T-helper 2 cell treated with Interferon-gamma antibody and Interleukin-4, amounts not matched to agents 100 ng/mL and 5 ng/mL, for 36 hours (primary cell): ENCODE data around the gene HES3. TPM values are rescaled to one million over a fixed set of nuclear protein-coding genes. Genes with fewer than 3 reads are reported as not detected.
"Not testable (repeated sequence)": the region's sequence is repeated elsewhere in the genome, so short reads cannot be mapped to it uniquely, and the experiment has no call there.

Experiments used
- intact Hi-C: fragments of 100-400 bp; cut with micrococcal nuclease; formaldehyde crosslinking; loops from one replicate; pipeline ENCODE4 v1.15.1; 2023
- total RNA-seq: library from RNA; stranded (reverse); gene quantifications from 2 replicates; pipeline ENCODE4 v1.2.3, GENCODE V29; 2022

Gene HES3
- total RNA-seq, 1 donor from 2014 or later: not detected

DNA sequence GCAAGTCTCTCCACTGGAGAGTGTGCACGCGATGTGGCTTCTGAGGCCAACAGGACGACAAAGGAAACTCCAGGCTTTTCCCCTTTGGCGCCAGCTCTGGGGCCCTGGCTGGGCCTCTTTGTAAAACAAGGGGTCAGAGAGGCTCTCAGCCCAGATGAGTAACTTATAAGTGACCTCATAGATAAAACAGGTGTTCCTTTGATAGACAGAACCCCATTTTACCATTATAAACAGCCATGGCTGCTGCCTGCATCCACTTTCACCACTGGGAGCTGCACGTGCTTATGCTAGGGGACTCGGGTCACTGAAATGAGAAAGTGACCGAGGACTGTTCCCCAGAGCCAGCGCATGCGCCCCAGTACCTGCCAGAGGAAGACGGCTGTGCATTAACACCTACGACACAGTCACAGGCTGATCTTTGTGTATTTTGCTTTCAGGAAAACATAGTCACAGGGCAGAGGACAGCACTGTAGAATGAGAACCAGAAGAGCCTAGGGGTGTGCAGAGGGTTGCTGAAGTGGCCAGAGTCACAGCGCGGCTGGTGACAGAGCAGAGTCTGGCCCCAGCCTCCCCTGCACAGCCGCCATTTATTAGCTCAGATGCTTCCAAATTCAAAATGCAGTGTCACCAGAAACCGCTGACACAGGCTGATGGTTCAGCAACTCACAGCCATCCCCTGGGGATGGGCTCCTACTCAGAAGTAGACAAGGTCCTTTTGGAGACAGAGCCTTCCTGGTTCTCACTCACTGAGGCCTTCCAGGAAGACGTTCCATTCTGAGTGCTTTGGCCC is 25.4 kb upstream of the HES3 start:
- intact Hi-C loops: no loop called here

DNA sequence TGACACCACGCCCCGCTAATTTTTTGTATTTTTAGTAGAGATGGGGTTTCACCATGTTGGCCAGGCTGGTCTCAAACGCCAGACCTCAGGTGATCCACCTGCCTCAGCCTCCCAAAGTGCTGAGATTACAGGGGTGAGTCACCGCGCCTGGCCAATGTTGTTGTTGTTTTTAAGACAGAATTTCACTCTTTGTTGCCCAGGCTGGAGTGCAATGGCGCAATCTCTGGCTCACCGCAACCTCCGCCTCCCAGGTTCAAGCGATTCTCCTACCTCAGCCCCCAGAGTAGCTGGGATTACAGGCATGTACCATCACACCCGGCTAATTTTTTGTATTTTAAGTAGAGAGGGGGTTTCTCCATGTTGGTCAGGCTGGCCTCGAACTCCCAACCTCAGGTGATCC is 24.3 kb upstream of the HES3 start:
- intact Hi-C loops: not testable (repeated sequence)

DNA sequence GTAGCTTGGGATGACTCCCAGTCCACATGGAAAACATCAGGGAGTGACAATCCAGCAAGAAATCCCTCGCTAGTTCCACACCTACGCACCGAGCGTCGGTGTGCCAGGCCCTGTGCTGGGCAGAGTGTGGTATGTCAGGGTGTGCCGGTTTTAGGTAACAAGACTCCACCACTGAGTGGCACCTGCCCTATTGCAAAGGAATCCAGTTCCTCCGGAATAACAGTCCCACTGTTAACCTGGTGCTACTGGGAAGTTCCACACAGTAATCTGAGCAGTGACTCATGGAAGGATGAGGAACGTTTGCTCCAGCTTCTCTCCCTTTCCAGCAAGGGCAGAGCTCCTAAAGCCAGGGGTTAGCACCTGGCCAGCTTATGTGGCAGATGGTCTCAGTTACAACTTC is 23.7 kb upstream of the HES3 start:
- intact Hi-C loops: no loop called here

DNA sequence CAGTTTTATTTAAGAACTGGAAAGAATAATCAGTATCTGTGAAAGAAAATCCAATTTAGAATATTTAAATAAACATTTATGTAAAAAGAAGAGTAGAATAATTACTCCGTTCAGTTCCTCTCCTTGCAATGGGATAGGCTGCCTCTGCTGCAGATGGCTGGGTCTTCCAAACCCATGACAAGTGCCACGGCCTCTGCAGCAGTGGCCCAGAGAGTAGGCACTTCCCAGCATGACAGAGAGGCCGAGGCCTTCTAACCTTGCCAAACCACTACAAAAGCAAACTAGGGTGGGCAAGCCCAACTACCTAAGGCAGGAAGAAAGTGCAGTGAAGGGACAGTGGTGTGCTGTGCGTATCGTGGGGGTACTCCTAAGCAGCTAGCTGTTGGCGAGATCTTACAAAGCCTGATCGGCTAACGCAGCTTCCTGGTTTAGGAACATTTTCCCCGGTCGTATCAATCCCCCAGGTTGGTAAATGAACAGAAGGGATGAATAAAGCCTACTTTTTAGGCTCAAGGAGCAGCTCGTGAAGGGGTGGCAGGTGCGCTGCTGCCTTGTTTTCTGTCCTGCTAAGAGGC is 22.7 kb upstream of the HES3 start:
- intact Hi-C loops: no loop called here

DNA sequence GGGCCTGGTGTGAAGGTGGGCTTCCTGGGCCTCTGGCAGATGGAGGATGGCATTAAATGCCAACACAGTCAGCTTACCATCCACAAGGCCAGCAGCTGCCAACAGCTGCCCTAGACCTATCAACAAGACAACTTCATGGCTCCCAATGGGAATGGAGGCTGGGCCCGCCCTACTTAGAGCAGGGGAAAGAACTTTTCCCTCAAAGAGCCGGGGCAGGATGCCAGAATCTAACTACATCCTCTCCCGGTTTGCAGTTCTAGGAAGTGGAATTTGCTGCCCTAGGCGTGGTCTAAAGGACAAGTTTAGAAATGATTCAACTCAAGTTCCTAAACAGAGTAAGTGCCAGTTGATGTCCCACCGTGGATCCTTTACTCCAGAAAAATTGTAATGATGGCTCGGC is 21.3 kb upstream of the HES3 start:
- intact Hi-C loops: no loop called here

DNA sequence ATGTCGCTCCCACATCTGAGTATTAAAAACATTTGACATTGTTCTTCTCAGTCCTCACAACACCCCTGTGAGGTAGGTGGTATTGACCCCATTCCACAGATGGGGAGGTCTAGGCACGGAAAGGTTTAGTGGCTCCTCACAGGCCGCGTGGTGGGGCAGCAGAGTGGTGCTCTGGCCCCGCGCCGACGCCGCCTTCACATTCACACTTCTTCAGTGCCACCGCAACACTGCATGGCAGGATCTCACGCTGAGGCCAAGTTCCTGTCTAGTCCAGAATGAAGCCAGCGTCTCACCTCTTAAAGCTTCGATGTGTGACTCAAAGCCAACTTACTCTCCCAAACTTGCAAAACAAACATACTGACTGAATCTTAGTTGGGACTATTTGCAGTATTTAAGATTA is 20.4 kb upstream of the HES3 start:
- intact Hi-C loops: no loop called here

DNA sequence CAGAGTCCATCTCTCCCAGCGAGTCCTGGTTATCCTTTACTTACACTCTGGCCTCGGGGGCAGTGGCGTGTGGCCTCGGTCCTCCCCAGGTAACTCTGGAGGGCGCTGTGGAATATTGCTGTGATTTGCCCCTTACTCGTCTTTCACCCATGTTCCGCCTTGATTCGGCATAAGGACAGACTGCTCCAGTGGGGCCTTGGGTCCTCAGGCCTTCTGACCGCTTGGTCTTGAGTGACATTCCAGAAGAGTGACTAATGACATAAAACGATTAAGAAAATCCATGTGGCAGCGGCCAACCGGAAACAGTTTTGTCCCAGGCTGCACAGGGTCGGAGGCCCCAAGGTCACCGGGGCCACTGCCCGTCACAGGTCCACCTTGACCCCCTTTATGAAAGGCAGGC is 19.3 kb upstream of the HES3 start:
- intact Hi-C loops: no loop called here

DNA sequence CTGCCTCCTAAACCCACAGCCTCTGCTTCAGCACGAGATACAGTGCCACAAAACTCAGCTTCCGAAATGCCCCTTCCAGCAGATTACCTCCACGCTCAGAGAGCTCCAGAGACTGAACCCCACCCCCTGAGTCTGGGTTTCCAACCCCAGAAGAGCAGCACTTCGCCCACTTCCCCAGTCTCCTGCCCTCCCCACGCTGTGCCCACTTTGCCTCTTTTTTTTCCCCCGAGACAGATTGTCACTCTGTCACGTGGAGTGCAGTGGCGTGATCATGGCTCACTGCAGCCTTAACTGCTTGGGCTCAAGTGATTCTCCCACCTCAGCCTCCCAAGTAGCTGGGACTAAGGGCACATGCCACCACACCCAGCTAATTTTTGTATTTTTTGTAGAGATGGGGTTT is 18.3 kb upstream of the HES3 start:
- intact Hi-C loops: no loop called here

DNA sequence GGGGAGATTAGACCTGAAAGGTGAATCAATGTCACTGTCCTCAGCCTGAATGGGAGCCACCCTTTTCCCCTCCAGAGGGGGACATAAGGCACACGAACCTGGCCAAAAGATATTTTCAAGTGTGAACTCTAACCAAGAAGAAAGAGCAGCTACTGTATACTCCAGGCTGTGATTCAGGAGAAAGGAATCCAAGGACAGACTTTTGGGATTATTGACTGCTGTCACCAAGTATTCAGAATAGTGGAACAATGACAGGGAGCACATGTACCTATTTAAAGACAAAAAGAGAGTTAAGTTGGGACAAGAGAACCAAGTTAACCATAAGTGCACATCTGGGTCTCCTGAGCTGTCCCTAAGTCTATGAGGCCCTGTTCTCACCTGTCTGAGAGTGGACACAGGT is 10.6 kb upstream of the HES3 start:
- intact Hi-C loops: no loop called here

DNA sequence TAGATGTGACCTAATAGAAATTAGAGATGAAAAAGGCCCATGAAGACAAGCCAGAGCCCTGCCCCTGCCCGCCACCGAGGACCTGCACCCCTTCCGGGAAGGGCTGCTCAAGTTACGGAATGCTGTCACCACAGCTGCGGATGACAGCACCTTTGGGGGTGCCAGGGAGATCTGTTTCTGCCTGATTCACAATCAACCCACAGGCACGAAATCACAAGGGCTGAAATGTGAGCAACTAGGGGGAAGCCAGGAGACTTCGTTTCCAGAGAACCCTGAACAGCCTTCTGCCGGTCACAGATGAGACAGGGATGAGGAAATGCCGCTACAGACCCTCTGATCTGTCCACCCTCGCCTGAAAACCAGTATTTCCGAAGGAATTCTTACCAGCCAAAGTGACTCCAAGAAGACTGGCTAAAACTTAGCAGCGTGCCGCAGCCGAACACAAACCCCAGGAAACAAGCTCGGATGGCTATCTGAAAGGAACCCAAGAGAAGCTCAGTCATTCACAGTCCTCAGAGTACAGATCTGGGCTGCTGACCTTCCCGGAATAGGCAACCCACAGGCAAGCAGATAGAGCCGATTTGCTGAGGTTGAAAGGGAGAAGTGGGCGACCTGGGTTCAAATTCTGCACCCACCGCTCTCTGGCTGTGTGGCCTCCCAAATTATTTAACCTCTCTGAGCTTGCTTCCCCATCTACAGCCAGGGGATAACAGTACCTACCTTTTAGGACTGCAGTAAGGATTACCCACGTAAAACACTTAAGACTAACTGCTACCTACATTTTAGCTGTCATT is 9.3 kb upstream of the HES3 start:
- intact Hi-C loops: loop anchor here (1.0 kb wide), 2 partner anchors 28 to 35 kb away; partner anchors contain the start of genes RNF207 and RPL22

DNA sequence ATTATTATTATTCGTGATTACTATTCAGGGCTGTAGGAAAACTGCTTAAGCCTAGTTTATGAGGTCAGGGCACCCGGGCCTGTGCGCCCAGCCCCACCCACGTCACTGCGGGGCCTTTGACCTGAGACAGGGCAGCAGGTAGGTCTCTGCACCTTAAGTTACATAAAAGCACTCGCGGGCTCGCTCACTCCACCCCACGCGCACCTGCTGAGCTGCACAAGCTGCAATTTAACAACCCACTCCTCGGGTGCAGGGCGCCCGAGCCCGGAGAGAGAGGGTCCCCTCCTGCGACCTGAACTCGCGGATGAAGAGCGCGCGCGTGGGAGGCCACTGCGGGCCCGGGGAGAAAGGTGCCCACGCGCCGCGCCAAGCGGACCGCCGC is 8.7 kb upstream of the HES3 start:
- intact Hi-C loops: loop anchor here (1.0 kb wide), 2 partner anchors 29 to 36 kb away; partner anchors contain the start of genes RNF207 and RPL22

DNA sequence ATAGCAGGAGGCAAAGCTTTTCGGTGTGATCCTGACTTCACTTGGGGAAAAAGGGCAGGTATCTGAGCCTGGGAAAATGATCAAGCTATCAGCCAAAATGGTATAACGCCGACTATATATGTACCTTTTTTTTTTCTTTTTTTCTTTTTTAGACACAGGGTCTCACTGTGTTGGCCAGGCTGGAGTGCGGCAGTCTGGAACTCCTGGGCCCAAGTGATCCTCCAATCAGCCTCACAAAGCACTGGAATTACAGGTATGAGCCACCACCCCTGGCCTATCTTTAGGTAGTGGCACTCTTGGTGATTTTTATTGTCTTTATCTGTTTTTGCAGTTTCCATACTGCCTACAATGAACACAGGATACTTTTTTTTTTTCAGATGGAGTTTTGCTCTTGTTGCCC is 6.9 kb upstream of the HES3 start:
- intact Hi-C loops: no loop called here

DNA sequence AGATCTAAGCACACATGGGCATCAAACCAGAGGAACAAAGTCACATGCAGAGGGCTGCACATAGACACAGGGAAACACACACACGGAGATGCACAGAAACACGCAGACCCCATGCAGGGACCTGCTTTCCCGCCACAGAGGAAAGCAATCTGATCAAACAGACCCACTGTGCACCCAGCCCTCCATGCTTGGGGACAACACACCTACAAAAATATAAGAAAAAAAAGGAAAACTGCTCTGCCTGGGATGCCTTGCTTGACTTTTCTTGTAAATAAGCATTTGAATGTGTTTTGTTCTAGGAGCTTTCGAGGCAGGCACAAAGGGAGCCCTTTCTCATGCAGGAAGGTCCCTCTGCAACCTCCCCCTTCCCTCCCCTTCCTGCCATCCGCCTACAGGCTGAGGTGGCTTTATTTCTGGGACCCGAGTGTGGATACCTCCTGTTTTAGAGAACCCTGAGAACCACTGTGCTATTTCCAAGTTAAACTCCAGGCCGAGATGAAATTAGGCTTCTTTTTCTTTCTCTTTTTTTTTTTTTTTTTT is 4.7 kb upstream of the HES3 start:
- intact Hi-C loops: no loop called here

DNA sequence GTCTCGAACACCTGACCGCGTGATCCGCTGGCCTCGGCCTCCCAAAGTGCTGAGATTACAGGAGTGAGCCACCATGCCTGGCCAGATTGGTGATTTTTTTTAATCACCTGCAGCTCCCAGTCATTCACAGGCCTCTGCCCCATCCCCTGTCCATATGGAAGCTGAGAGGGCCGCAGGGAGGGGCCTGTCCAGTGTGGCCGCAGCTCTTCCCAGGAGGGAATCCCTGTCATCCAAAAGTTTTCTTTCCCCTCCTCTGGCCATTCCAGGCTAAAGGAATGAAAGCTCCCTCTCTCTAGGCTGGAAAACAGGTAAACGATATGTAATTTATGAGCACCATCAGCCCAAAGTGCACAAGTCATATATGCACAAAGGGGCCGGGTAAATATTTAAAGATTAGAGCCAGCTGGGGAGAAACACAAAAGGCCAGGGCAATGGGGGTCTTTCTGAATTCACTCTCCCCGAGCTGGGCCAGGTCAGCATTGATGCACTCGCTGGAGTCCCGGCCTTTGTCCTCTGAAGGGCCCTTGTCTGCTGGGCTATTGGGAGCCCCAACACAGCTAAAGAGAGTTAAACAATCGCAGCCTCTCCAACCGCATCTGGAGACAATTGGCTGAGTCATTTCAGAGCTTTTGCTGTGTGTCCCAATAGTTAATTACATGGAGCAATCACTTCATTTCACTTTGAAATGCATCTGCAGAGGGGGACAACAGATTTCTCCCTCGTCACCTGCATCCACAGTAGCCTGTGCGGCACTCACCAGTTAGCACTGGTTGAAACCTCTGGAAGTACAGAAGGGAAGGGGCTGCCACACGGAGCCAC is 3.8 kb upstream of the HES3 start:
- intact Hi-C loops: loop anchor here (10.0 kb wide), 1 partner anchor 365 kb away; the partner anchor contains the start of gene KLHL21

DNA sequence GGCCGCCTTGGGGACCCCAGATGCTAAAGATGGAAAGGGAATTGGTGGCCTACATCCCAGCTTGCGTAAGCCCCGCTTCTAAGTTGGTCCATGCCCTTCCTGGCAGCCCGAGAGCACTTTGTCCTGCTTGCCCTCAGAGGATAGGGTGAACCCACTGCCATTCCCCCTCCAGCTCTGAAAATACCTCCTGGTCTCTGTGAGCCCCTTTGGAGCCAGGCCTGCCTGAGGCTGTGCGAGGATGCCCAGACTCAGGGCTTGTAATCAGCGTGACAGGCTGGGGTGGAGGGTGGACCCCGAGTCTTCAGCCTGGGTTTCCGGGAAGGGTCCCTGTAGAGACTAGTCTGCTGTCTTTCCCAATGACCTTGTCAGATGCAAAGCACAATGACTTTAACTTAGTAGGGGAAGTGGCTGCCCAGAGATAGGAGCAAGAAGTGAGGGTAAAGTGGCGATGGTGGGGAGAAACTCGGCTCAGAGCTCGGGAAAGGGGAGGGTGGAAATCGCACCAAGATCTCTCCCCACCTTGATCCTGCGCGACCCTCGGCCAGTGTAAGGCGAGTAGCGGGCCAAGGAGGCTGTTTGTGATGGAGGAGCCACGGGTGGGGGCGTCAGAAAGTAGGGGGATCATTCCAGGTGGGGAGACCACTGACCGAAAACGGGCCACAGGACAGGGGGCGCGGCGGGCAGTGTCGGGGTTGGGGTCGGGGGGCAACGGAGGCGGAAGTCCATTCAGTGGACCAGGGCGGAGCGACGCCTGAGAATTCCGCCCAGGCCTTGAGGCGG is 2.7 kb upstream of the HES3 start:
- intact Hi-C loops: loop anchor here (10.0 kb wide), 1 partner anchor 364 kb away; the partner anchor contains the start of gene KLHL21

DNA sequence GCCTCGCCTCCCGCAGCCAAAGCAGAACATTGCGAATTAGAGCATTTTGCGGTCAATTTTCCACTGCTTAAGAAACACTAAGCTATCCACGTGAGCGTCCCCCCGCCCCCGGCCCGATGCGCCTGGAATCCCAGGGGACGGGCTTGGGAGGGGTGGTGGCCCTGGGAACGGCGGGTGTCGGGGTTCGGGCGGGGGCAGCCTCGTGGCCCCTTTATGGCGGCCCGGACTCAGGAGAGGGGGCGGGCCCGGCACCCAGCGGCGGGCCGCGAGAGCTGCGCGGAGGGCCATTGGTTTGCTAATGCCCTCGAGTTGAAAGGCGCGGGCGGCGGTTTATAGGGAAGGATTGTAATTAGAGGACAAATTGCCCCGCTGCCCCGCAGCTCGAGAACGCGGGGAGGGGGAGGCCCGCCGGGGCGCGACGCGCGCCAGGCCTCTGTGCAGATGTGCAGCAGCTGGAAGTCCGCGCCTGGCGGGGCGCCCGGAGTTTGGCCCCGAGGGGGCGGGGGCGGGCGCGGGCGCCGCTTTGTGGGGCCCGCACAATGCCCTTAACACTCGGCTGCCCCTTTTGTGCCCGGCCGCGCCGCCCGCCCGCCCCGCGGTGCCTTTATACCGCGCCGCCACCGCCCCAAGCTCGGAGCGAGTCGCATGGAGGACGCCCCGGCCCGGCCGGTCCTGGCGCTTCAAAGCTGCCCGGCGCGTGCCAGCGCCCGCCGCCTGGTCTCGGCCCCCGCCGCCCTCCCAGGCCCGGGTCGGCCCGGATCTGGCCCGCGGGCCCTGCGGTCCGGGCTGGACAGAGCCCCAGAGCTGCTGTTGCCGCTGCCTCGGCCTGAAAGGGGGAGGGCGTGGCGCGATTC is 1.9 kb upstream of the HES3 start:
- intact Hi-C loops: loop anchor here (10.0 kb wide), 1 partner anchor 363 kb away; the partner anchor contains the start of gene KLHL21

DNA sequence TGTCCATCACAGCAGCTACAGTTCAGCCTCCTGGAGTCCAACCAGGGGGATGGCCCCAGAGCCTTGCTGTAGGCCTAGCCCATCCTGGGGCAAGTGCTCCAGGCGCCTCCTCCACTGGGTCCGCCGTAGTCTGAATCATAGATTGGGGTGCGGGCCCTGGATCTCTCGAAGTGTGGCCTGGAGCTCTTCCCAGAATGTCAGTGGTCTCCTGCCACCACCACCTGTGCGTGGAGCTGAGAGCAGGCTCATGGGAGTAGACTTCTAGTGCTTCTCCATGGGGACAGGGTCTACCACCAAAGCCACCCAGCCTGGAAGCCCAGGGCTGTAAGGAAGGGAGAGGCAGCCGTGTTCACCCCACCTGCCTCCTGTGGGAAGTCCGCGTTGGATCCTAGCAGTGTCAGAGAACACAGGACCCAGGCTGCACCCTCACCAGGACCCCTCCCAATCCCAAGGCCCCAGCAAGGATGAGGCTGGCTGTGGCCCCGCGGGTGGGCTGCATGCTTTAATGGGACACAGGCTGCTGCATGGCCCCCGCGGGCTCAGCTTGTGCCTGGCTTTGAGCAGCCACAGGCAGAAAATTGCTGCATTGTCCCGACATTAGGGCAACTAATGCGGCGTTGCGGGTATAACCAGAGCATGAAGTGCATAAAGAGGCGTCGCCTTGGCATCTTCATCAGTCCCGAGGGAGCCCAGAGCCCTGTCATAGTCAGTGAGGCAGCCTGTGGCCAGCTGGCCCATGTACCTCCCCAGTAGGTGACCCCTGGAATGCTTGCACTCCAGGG is 735 bp upstream of the HES3 start:
- intact Hi-C loops: loop anchor here (10.0 kb wide), 1 partner anchor 362 kb away; the partner anchor contains the start of gene KLHL21

DNA sequence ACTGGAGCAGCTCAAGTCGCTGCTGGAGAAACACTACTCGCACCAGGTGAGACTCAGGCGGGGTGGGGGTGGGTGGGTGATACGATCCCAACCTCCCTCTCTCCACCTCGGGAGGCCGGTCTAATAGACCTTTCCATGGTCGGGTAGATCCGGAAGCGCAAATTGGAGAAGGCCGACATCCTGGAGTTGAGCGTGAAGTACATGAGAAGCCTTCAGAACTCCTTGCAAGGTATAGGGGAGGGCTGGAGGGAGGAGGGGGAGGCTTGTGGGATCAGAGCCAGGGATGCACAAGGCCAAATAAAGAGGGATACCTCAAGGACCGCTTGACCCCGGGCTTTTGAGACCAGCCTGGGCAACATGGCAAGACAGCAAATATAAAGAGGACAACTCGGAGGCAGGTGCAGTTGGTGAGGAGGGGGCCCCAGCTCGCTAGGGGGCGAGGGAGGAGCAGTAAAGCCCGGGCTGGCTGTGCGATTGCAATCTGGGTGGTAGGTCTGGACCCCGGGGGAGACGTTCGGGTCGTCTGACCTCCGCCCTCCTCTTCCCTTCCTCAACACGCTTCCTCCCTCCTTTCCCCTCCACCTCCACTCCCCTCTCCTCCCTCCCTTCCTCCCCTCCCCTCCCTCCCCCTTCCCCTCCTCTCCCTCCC is 546 bp downstream of the HES3 start:
- intact Hi-C loops: loop anchor here (2.0 to 10.0 kb wide), 3 partner anchors 16 to 360 kb away; partner anchors contain the start of genes GPR153 and KLHL21
